MG63 (cell line): ENCODE measurements around the gene FHIP2A. TPM values are rescaled to one million over a fixed set of nuclear protein-coding genes. Genes with fewer than 3 reads are reported as not detected.
"Not testable (repeated sequence)": the region's sequence is repeated elsewhere in the genome, so short reads cannot be mapped to it uniquely, and the experiment has no call there.

ENCODE experiments used
- DNase-seq: peaks from one replicate; pipeline ENCODE4 v3.0.0-alpha.2; 2020
- H3K27me3 ChIP-seq: fragments of 250-450 bp; sonication (Bioruptor Pico); 2 replicates; pipeline ENCODE4 v1.5.1; 2020; ENCODE audit warnings: mild to moderate bottlenecking, moderate library complexity
- H3K36me3 ChIP-seq: fragments of 250-450 bp; sonication (Bioruptor Pico); 2 replicates; pipeline ENCODE4 v1.5.1; 2020; ENCODE audit warnings: mild to moderate bottlenecking, moderate library complexity
- H3K4me3 ChIP-seq: fragments of 250-450 bp; sonication (Bioruptor Pico); 2 replicates; pipeline ENCODE4 v1.5.1; 2020; ENCODE audit warnings: mild to moderate bottlenecking, moderate library complexity
- H3K9me3 ChIP-seq: fragments of 250-450 bp; sonication (Bioruptor Pico); 2 replicates; pipeline ENCODE4 v1.5.1; 2020; ENCODE audit warnings: mild to moderate bottlenecking, moderate library complexity
- total RNA-seq: library from RNA; depleted of rRNA; stranded (reverse); fragments of >200 nt; shearing (Covaris generic); gene quantifications from 2 replicates; pipeline ENCODE4 v1.2.3, GENCODE V29; 2014; ENCODE audit warnings: low replicate concordance

FHIP2A gene
- total RNA-seq, 1 experiment from 2014 or later = 7.1 TPM

DNA sequence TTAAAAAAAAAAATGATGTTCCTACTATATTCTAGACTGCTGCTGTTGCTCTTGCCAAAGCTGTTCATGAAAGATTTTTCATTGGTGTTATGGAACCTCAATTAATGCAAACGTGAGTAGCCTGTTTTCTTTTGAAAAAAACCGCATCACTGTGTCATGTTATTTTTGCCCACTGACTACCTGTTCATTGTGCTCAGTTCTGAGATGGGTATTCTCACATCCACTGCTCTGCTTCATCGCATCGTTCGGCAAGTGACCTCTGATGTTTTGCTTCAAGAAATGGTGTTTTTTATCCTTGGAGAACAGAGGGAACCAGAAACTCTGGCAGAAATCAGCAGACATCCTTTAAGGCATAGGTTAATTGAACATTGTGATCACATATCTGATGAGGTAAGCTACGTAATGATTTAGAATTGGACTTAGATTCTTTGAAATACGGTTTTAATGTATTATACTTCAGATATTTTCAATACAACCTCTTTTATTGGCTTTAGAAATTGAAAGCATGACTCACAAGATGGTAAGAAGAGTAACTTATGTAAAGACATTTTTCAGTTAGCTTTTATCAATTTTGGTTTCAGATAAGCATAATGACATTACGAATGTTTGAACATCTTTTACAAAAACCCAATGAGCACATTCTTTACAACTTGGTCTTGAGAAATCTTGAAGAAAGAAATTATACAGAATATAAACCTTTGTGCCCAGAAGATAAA is 24.6 kb downstream of the FHIP2A start:
- Histone ChIP-seq H3K4me3 (no peak overlapping the region), H3K9me3 (no peaks in the 10 kb centered on the region), H3K36me3 (peaks cover 91% of the 10 kb centered on the region), H3K27me3 (no peaks in the 10 kb centered on the region)
- DNase-seq = no peak

DNA sequence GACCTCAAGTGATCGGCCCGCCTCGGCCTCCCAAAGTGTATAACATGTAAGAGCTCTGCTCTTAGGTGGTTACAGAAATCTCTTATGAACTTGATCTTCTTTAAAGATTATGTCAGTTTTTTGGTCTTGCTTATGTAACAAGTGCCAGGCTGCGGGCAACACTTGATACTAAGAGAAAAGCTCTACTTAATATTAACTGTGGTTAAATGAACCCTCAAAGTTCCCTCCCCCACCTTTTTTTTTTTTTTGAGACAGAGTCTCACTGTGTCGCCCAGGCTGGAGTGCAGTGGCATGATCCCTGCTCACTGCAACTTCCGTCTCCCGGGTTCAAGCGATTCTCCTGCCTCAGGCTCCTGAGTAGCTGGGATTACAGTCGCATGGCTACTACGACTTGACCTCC is 25.9 kb downstream of the FHIP2A start:
- not testable (repeated sequence) for H3K9me3 ChIP-seq, H3K4me3 ChIP-seq, H3K27me3 ChIP-seq, DNase-seq
- peaks cover 85% of the 10 kb centered on the region for H3K36me3 ChIP-seq

DNA sequence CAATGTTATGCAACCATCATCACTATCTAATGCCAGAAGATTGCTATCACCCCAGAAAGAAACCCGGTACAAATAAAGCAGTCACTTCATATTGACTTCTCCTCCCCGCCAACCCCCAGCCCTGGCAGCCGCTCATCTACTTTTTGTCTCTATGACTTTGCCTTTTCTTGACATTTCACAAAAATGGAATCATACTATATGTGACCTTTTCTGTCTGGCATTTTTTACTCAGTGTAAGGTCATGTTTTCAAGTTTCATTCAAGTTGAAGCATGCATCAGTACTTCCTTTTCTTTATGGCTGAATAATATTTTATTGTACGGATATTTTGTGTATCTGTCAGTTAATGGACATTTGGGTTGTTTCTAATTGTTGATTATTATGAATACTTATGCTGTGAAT is 28.1 kb downstream of the FHIP2A start:
- DNase-seq = no peak
- Histone ChIP-seq H3K36me3 (peaks cover 84% of the 10 kb centered on the region), H3K9me3 (no peaks in the 10 kb centered on the region), H3K27me3 (no peaks in the 10 kb centered on the region), H3K4me3 (no peak overlapping the region)

DNA sequence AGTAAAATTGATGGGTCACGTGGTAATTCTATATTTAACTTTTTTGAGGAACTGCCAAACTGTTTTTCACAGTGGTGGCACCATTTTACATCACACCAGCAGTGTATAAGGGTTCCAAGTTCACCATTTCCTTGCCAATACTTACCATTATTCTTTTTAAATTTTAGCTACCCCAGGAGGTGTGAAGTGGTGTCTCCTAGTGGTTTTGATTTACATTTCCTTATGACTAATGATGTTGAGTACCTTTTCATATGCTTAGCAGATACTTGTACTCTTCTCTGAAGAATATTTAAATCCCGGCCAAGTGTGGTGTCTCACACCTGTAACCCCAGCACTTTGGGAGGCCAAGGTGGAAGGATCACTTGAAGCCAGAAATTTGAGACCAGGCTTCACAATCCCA is 28.5 kb downstream of the FHIP2A start:
- Histone ChIP-seq H3K36me3 (peaks cover 85% of the 10 kb centered on the region), H3K27me3 (no peaks in the 10 kb centered on the region), H3K9me3 (no peaks in the 10 kb centered on the region), H3K4me3 (no peak overlapping the region)
- DNase-seq = no peak

DNA sequence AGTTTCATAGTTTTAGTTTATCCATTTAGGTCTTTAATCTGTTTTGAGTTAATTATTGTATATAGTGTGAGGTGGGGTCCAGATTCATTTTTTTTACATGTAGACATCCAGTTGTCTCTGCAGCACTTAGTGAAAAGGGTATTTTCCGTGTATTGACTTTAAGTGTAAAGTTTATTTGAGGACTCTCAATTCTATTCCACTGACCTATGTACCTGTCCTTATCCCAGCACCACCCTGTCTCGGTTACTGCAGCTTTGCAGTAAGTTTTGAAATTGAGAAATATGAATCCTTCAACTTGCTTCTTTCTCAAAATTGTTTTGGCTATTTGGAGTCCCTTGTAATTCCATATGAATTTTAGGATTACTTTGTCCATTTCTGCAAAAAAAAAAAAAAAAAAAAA is 29.8 kb downstream of the FHIP2A start:
- no peak overlapping the region for H3K4me3 ChIP-seq
- no peaks in the 10 kb centered on the region for H3K9me3 ChIP-seq
- no peak for DNase-seq
- H3K36me3 ChIP-seq = peaks cover 85% of the 10 kb centered on the region
- H3K27me3 ChIP-seq = no peaks in the 10 kb centered on the region

DNA sequence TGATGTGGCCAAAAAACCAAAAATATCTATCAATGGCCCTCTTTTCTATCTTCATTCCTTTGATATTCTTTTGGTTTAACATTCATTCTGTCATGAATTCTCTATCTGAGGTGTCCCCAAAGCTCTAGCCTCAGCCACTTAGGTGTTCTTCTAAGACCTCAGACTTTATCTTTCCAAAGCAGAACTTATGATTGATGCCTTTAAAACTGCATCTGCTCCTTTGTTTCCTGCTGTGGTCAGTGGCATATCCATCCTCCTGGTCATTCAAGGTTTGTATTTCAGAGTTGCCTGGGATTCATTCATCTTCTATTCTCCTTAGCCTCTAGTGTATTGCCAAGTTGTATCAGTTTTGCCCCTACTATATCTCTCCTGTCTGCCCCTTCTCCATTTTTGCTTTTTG is 30.6 kb downstream of the FHIP2A start:
- no peak for DNase-seq
- H3K36me3 ChIP-seq = peaks cover 84% of the 10 kb centered on the region
- no peak overlapping the region for H3K4me3 ChIP-seq
- H3K9me3 ChIP-seq = no peaks in the 10 kb centered on the region
- H3K27me3 ChIP-seq = no peaks in the 10 kb centered on the region

DNA sequence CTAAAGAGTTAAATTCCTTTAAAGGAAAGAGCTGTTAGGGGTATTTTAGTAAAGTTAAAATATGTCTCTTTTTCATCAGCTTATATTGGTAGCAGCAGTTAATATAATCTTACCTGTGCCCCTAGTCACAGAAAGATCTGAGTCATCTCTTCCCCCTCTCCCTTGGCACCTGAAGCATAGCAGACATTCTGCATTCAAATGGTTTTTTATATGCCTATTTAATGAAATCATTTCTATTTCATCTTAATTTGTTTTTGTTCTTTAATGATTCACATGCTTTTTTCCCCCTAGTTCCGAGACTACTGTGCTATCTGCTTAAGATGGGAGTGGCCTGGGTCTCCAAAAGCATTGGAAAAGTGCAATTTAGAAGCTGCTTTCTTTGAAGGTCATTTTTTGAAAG is 33.3 kb downstream of the FHIP2A start:
- no peak for DNase-seq
- no peaks in the 10 kb centered on the region for H3K9me3 ChIP-seq
- no peaks in the 10 kb centered on the region for H3K27me3 ChIP-seq
- H3K4me3 ChIP-seq = no peak overlapping the region
- peaks cover 83% of the 10 kb centered on the region for H3K36me3 ChIP-seq

DNA sequence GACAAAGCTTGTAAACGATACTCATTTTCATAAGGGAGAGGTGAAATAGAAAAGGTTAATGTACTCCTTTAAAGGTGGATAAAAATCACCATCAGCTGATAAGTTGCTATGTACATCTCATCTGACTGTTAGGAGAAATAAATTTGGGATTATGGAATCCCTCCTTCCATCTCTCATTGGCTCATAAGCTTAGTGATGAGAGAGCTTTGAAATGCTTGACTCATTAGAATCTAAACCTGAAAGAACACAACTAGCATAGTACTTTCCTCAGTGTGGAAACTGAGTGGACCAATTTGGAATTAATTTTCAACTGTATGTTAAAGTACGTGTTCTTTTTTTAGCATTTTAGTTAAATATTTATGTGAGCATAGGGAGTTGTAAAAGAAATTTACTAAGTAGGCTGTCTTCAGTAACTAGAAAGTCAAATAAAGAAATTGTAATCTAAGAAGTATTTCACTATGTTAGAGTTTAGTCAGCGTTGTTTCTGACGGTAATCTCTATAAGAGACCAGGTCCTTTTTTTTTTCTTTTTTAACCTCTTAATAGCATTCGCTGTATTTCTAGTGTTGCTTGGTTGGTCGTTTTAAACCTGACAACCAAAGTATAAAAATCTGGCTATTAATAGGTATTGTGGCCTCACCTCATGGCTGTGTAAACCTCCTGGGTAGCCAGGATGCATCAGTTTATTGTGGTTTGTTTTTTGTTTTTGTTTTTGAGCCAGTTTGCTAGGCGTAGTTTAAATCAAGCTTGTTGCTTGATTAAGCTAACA is 34.4 kb downstream of the FHIP2A start:
- Histone ChIP-seq H3K36me3 (peaks cover 80% of the 10 kb centered on the region), H3K4me3 (no peak overlapping the region), H3K9me3 (no peaks in the 10 kb centered on the region), H3K27me3 (no peaks in the 10 kb centered on the region)
- DNase-seq = no peak

DNA sequence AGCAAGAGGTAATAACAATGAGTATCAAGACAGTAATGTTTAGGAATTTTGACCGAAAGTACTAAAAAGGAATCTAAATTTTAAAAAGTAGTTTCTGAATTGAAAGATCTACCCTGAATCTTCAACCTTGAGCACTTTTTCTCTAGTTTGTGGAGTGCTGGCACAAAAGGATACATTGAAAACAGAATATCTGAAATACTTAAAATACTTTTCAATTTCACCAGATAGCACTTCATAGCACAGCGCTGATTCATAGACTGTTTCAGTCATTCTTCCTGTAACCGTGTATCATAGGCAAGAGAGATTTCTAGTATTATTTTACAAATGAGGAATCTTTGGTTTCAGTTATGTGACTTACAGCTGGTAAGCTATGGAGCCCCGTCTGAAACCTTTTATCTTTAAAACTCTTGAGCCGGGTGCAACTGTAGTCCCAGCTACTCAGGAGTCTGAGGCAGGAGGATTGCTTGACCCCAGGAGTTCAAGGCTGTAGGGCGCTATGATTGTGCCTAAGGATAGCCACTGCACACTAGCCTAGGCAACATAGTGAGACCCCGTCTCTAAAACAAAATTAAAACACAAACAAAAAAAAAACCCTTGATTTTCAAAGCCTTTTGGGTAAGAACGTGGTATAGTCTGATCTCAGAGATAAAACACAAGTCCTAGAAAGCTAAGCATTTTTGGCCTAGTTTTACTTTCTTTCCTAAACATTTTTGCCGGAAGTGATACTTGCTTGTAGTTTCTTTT is 35.1 kb downstream of the FHIP2A start:
- no peak for DNase-seq
- Histone ChIP-seq H3K4me3 (no peak overlapping the region), H3K9me3 (no peaks in the 10 kb centered on the region), H3K36me3 (peaks cover 84% of the 10 kb centered on the region), H3K27me3 (no peaks in the 10 kb centered on the region)

DNA sequence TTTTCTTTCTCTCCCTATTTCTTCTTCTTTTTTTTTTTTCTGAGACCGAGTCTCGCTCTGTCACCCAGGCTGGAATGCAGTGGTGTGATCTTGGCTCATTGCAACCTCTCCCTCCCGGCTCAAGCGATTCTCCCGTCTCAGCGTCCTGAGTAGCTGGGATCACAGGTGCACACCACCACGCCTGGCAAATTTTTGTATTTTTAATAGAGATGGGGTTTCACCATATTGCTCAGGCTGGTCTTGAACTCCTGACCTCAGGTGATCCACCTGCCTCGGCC is 35.6 kb downstream of the FHIP2A start:
- not testable (repeated sequence) for H3K4me3 ChIP-seq, DNase-seq, H3K9me3 ChIP-seq, H3K27me3 ChIP-seq
- H3K36me3 ChIP-seq = peaks cover 89% of the 10 kb centered on the region

DNA sequence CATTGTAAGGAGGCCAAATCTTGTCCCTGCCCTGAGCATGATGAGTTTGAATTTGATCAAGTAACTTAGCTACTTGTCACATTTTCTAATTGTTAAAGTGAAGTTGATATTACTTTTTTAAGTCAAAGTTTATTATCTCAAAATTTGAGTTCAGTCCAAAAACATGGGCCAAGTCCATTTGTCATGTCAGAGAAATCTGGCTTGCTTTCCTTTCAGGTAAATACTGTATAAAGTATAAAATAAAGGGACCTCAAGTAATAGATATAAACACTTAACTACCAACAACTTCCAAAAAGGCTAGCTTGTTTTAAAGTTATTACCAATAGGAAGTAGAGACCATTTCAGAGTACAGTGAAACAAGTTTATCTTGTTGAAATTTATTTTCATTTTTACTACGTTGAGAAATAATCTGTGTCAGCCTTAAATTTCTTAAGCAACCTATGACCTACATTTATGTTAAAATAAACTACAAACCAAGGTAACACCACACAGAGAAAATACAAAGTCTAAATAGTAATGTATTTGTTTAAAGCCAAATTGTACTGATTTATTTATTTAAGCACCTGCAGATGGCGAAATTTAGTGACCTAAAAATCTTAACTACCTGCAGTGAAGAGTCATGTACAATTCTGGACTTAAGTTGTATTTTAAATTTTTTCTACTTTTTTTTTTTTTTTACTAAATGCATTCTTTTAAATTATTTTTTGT is 36.5 kb downstream of the FHIP2A start:
- Histone ChIP-seq H3K27me3 (no peaks in the 10 kb centered on the region), H3K4me3 (no peak overlapping the region), H3K9me3 (no peaks in the 10 kb centered on the region), H3K36me3 (peaks cover 90% of the 10 kb centered on the region)
- no peak for DNase-seq

DNA sequence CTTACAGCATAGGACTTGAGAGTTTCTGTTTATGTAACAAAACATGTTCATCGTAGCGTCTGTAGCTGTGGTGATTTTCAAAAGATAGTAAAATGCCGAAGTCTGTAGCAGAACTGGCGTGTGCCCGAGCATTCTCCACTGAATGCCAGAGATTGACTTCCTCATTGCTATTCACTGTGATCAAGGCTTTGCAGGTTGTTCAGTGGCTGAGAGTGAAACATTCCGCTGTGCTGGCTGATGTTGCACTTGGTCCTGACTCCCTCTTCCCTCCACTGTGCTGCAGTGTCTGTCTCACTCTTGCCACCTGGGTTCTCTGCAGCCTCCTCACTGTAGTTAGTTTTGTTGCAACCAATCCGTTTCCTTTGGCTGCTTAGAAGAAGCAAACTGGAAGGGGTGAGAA is 37.6 kb downstream of the FHIP2A start:
- H3K36me3 ChIP-seq = peaks cover 91% of the 10 kb centered on the region
- no peaks in the 10 kb centered on the region for H3K9me3 ChIP-seq
- no peak overlapping the region for H3K4me3 ChIP-seq
- no peak for DNase-seq
- H3K27me3 ChIP-seq = no peaks in the 10 kb centered on the region

DNA sequence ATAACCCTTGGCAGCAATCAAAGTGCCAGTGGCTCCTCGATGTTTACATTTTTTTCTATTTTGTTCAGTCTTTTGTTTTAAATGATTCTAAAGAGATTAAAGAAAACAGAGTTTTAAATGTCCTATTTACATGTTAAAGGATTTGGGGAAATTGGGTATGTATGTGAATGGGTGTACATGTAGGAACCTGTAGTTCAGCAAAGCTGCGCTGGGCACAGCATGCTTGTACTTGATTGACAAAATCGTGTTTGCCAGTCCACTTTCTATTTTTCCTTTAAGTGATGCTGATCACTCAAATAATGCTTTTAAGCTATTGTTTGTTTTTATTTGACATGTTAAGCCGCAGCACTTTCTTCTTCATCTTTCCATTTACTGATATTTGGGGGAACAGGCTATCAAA is 40.9 kb downstream of the FHIP2A start:
- Histone ChIP-seq H3K27me3 (no peaks in the 10 kb centered on the region), H3K36me3 (peaks cover 70% of the 10 kb centered on the region), H3K4me3 (no peak overlapping the region), H3K9me3 (no peaks in the 10 kb centered on the region)
- DNase-seq = no peak

DNA sequence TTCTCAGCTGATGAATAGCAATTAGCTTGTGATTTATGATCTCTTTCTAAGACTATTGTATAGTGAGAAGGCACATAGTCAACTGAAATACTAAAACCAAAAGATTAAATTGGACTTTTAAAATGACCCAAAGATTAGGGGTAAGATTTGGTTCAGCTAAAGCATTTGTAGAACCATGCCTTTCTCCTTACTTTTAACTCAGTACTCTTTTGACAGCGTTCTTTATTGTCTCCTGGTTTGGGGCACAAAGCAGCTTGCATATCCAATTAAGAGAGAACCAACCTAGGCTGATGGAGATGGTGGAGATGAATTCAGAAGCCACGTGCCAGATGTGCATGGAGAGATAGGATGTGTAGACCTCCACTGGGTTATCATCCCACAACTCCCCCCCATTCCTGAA is 45.8 kb downstream of the FHIP2A start:
- no peak for DNase-seq
- Histone ChIP-seq H3K27me3 (no peaks in the 10 kb centered on the region), H3K9me3 (no peaks in the 10 kb centered on the region), H3K4me3 (no peak overlapping the region), H3K36me3 (peaks cover 26% of the 10 kb centered on the region)

DNA sequence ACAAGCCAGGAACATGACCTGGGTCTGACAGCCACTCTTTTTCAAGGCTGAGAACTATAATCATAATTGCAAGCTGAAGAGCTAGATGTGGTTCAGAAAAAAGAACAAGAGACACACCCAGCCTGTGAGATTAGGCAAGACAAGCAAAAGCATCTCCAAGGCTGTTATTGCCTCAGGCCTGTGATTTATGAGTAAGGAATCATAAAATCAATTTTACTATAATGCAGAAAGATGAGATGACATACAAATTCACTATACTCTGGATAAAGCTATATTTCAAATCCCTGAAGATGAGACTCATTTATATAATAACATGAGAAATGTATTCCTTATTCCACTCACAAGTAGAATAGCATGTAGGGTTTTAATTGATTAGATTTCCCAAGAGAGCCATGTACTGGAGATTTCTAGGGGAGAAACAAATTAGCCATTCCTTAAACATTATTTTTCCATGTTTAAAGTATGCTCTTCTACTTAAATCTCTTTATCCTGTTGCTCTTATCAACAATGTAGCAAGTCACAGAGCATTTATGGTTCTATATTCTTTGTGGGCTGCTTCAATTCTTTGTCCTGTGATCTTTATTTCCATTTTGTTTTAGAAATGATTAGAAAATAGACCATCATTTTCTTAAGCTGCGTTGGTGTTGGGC is 47.4 kb downstream of the FHIP2A start:
- Histone ChIP-seq H3K4me3 (no peak overlapping the region), H3K36me3 (peaks cover 12% of the 10 kb centered on the region), H3K9me3 (no peaks in the 10 kb centered on the region), H3K27me3 (no peaks in the 10 kb centered on the region)
- no peak for DNase-seq

DNA sequence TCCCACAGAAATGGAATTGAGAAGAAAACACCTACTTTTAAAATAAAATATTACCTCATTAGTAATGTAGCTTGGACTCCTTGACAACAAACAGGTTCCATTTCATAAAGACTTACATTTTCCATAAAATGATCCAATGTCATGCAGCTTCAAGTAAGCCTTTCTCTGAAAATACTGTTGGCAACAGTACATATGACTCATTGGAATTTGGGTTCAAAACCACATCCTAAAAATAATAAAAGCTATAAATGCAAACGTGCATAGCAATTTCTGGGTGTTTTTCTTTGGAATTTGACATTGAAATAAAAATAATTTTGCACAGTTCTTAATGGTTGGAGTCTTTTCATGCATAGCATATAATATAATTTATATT is 47.9 kb downstream of the FHIP2A start:
- no peak for DNase-seq
- H3K4me3 ChIP-seq = no peak overlapping the region
- H3K27me3 ChIP-seq = no peaks in the 10 kb centered on the region

DNA sequence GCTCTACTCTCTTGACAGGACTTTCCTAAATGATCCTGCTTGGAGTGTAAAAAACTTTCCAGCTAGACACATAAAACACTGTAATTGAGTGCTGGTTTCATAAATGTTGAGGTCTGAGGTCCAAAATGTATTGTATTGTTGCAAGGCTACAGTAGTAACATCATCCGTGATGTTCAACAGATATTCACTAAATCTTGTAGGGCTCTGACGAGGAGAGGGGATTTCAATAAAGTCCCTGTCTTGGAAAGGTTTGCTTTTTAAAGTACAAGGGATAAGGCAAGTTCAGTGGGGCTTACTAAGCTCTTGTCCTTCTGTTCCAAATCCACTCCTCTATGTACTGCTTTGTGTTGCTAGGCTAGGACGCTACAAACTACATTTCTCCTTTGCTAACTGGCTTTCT is 48.9 kb downstream of the FHIP2A start:
- no peak overlapping the region for H3K4me3 ChIP-seq
- no peak for DNase-seq
- no peaks in the 10 kb centered on the region for H3K9me3 ChIP-seq
- no peaks in the 10 kb centered on the region for H3K27me3 ChIP-seq
- H3K36me3 ChIP-seq = peaks cover 1% of the 10 kb centered on the region

More for the DNA sequence above, 47.9 kb downstream of the FHIP2A start:
- no peaks in the 10 kb centered on the region for H3K9me3 ChIP-seq
- peaks cover 7% of the 10 kb centered on the region for H3K36me3 ChIP-seq
